CD4-positive, alpha-beta T cell treated with Interleukin-6 for 4 hours (primary cell): ENCODE measurements around the gene SLC25A21.
"Not testable (repeated sequence)": the region's sequence is repeated elsewhere in the genome, so short reads cannot be mapped to it uniquely, and the experiment has no call there.

Experiments
- DNase-seq: peaks from one replicate; pipeline ENCODE4 v3.0.0-alpha.2; 2020; ENCODE audit warnings: mixed read lengths

SLC25A21 gene

DNA sequence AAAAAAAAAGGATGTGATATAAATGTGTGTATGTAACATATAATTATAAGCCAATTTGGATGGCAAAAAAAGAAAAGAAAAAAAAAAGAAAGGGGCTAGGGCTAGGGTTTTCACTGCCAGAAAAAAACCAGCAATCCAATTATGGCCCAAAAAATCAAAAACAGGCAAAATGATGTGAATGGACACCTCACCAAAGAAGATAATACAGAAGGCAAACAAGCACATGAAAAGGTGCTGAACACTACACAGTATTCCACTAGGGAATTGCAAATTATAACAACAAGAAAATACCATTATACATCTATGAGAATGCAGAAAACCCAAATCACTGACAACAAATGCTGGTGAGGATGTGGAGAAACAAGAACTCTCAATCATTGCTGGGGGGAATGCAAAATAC, 13.3 kb upstream of the SLC25A21 start:
- DNase-seq, result no peak

GRCh38 chr14:37184520-37184919, 12.1 kb upstream of the SLC25A21 start:
- not testable (repeated sequence) for DNase-seq

GRCh38 chr14:37181441-37181840, 9.0 kb upstream of the SLC25A21 start:
- DNase-seq, result no peak

- DNase-seq, result not testable (repeated sequence)
These were observed 8.5 kb upstream of the SLC25A21 start for GRCh38 chr14:37180886-37181285.

- DNase-seq, result no peak
These were observed 7.6 kb upstream of the SLC25A21 start for GRCh38 chr14:37179896-37180502.

DNA sequence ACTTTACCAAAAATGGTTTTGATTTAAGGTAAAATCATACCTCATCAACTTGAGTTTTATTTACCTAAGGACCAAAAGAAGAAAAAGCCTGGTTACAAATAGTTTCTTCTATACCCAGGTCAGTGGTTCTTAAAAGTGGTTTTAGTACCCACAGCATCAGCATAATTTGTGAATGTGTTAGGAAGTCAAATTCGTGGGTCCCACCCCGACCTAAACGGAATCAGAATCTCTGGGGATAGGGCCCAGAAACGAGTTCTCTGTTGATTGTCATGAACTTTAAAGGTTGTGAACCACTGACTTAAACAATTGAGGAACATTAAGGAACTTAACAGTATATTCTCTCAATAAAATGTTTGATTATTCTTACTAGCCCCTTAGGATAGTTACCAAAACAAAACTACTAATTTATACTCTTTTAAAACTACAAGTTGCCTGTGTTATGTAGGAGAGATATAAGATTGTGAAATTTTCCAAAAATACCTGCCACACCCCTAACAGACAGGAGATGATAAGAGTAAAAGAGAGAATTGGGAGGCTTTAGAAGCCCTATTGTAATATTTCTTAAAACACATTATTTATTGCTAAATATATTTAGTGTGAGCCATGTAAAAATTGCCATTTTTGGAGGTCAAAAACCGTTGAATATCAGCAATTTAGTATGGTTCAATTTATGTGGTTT, 669 bp upstream of the SLC25A21 start:
- DNase-seq, result no peak

DNA sequence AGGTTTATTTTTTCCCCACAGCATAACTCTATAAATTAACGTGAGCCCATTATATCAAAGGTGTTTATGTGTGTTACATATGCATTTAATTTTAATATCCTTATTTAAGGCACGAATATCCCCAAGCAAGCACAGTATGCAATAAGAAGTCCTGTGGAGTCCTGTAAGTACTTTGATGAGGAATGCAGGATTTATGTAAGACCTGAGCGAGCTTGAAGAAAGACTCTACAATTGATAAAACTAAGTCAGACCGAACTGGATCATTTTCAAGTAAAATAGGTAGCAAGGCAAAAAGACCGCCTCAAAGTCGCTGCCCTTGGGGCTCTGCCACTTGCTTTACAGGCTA, 755 bp downstream of the SLC25A21 start:
- no peak for DNase-seq

GRCh38 chr14:37170993-37171392, 1.4 kb downstream of the SLC25A21 start:
- no peak for DNase-seq

- no peak for DNase-seq
These were observed 2.2 kb downstream of the SLC25A21 start for GRCh38 chr14:37170237-37170636.

GRCh38 chr14:37168721-37169120, 3.7 kb downstream of the SLC25A21 start:
- no peak for DNase-seq

- no peak for DNase-seq
These were observed 5.0 kb downstream of the SLC25A21 start for GRCh38 chr14:37167151-37168047.

DNA sequence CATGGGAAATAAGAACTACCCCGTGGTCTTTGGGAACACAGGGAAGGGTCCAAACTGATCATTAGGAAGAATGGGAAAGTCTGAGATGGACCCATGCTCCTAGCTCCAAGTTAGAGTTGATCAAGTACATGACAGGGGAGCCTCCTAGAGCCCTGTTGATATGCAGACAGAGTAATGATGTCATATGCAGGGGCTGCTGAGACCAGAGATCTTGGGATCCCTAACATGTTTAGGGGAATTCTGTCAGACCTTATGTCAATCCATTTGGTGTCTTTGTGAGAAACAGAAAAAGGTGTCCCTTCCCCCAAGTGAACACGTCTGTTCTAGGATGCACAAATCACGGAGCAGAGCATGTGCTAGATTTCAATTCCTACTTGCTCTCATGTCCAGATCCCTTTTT, 6.6 kb downstream of the SLC25A21 start:
- no peak for DNase-seq

DNA sequence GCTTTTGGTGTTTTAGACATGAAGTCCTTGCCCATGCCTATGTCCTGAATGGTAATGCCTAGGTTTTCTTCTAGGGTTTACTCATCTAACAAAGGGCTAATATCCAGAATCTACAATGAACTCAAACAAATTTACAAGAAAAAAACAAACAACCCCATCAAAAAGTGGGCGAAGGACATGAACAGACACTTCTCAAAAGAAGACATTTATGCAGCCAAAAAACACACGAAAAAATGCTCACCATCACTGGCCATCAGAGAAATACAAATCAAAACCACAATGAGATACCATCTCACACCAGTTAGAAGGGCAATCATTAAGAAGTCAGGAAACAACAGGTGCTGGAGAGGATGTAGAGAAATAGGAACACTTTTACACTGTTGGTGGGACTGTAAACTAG, 10.1 kb downstream of the SLC25A21 start:
- not testable (repeated sequence) for DNase-seq

DNA sequence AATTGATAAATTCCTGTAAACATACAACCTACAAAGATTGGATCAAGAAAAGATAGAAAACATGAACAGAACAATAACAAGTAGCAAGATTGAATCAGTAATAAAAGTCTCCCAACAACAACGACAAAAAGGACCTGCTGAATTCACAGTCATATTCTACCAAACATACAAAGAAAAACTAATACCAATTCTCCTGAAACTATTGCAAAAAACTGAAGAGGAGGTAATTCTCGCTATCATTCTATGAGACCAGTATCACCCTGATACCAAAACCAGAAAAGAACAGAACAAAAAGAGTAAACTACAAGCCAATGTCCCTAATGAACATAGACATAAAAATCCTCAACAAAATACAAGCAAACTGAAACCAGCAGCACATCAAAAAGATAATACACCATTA, 14.4 kb downstream of the SLC25A21 start:
- DNase-seq, result no peak

DNA sequence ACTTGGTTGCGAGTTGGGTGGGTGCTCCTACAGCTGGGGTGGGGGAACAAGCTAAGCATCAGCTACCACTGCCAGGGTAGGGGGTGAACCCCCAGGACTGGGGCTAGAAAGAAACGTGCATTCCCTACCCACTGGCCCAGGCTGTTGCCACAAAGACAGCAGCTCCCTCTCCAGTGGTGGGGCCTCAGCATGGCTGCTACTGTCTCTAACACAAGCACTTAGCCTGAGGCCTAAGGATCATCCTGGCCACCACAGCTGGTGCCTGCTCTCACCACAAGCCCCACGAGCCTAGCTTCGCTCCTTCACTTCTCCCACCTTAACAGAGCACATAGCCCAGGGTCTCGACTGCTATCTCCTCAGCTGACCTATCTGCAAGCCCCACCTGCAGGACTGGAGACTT, 18.9 kb downstream of the SLC25A21 start:
- DNase-seq, result no peak

GRCh38 chr14:37153005-37153404, 19.4 kb downstream of the SLC25A21 start:
- DNase-seq, result no peak

DNA sequence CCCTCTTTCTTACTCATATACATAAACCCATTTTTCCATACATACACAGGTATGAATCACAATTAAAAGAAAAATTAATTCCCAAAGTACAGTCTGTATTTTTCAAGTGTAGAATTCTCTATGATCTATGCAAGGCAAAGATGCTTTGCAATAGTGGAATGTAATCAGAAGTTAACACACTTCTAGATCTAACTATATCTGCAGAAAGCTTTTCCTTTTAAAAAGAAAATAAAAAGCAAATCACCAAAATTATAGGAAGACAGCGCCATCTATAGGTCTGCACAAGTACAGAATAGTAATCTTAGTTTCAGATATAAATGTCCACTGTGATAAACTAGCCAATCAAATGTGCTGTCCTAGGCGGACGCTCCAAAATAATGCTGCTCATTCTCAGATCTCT, 22.0 kb downstream of the SLC25A21 start:
- no peak for DNase-seq

GRCh38 chr14:37147310-37147880, 25.0 kb downstream of the SLC25A21 start:
- DNase-seq, result no peak

DNA sequence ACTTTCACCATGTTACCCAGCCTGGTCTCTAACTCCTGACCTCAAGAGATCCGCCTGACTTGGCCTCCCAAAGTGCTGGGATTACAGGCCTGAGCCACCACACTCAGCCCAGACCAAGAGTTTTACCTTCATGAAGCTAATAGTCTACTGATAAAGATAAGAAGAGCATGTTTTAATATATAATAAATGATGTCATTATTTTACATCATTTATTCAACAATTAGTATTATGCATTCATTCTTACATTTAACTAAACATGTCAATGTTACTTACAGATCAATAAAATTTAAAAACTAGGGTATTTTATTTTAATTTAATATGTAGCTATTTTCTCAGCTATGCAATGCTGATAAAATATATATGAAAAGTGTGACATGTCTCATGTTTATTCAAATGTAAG, 26.0 kb downstream of the SLC25A21 start:
- DNase-seq, result not testable (repeated sequence)

DNA sequence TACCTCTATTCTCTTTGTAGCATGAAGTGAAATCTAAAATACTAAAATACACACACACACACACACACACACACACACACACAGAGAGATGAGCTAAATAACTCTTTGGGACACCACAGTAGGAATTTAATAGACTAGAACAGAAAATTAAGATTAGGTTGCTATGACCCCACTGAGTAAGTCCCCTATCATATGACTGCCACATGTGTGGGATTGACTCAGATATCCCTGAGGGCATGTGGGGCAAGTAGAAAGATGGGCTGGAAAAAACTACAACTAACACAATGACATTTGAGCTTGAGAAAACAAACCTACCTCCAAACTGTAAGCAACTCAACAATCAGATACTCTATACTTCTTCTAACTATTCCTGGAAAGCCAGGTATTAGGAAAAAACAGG, 27.0 kb downstream of the SLC25A21 start:
- no peak for DNase-seq

GRCh38 chr14:37144729-37145363, 27.6 kb downstream of the SLC25A21 start:
- DNase-seq, result no peak

DNA sequence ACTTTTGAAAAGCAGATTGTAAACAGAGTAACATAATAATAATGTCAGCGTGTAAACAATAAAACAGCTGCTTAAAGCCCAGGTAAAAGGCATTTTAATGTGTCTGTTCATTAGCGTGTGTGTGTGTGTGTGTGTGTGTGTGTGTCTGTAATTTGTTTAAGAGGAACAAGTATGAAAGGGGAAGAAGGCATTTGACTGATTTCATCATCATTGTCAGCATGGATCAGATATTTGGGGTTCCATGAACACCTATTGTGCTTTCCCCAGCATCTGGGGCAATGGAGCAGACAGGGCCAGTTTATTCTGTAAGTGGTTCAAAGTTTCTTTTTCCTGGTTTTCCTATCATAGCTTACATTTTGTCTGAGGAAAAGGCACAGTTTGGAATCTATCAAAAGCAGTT, 28.9 kb downstream of the SLC25A21 start:
- no peak for DNase-seq

GRCh38 chr14:37142835-37143401, 29.5 kb downstream of the SLC25A21 start:
- no peak for DNase-seq
